NCI-H2227 treated with DMSO at 0.1 percent for 48 hours (cell line): Measurements from ENCODE around the gene PADI3.
"Not testable (repeated sequence)": the region's sequence is repeated elsewhere in the genome, so short reads cannot be mapped to it uniquely, and the experiment has no call there.

Source experiments
- DNase-seq: peaks from one replicate; lab custom pipeline; 2025; lab: John Stamatoyannopoulos, UW

The PADI3 gene

DNA sequence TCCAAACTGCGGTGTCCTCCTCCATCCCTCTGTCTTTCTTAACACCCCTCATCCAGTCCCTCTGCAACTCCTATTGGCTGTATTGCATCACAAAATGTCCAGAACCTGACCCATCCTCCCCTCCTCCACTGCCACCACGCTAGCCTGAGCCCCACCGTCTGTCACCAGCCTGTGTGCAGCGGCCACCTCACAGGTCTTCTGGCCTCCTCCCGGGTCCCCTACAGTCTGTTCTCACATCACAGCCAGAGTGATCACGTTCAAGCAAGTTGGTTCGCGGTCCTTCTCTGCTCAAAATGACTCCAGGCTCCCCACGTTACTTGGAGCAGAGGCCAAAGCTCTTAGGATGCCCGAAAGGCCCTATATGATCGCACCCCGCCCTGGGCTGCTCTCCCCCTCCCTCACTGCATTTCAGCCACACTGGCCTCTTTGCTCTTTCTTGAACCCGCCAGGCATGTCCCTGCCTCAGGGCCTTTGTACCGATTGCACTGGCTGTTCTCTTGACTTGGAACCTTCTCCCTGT is 56.7 kb downstream of the PADI3 start:
- DNase-seq: no peak

GRCh38 chr1:17306407-17306806 is 57.5 kb downstream of the PADI3 start:
- no peak for DNase-seq

DNA sequence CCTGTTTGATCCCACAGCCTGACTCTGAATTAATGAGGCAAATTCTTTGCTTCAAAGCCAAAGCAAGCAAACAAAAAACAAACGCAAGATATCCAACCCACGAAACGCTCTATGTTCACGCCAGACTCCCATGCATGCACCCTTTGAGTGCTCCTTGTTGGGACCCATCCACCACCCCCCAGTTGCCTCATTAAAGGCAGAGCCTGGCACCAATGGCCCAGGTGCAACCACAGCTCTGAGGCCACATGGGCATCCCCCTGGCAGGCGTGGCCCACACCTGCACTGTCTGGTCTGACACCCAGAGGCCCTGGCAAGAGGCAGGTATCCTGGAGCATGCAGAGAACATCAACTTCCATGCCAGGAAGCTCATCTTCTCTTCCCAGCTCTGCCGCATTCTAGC is 58.0 kb downstream of the PADI3 start:
- DNase-seq: no peak

GRCh38 chr1:17307329-17307728 is 58.4 kb downstream of the PADI3 start:
- no peak for DNase-seq

- DNase-seq: no peak
Observed at GRCh38 chr1:17307946-17308345, 59.0 kb downstream of the PADI3 start, which contains the start of gene PADI4. PADI4 (plus strand) TSS chr1:17308197; CDS start chr1:17308223, 26 bp downstream.

DNA sequence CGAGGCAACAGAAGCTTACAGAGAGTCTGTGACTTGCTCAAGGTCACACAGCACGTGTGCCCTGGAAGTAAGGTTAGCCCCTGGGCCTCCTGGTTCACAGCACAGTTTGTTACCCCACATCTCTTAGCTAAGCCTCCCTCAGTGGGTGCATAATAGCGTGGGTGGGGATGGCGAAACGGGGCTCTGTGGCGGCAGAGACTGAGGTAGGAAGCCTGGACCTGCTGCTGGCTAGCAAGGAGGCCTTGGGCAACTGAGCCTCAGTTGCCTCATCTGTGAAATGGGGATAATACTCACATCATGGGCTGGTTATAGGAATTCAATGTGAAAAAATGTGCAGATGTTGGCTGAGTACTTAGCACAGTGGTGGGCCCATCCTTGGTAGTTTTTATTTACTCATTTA is 59.7 kb downstream of the PADI3 start:
- no peak for DNase-seq

DNA sequence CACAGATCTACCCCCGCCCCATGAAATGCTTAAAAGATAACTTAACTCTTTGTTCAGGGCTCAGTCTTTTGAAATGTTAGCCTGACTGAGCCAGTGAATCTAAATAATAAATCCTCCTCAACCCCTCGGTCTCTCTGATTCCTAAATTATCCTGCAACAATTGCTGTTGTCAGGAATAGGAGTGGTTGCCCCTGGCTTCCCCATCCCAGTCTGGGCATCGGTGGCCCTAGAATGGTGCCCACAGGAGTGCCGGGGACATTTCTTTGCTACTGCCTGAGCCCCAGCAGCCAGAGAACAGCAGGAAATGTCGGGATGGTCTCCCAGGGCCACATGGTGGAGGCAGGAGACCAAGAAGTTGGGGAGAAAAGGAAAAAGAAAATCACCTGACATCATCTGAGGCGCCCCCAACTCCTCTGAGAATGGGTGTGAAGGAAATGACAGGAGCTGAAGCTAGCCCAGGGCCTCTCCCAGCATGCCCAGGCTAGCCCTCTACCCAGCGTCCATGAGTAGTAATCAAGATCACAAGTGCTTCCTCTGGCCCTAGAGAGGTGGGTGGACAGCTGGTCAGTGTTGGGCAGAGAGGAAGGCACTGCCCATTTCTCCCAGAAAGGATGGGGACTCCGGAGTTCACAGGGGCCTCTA is 60.6 kb downstream of the PADI3 start:
- no peak for DNase-seq

- DNase-seq: no peak
Observed at GRCh38 chr1:17310068-17310640, 61.3 kb downstream of the PADI3 start.

- DNase-seq: no peak
Observed at GRCh38 chr1:17313530-17314309, 64.8 kb downstream of the PADI3 start.

DNA sequence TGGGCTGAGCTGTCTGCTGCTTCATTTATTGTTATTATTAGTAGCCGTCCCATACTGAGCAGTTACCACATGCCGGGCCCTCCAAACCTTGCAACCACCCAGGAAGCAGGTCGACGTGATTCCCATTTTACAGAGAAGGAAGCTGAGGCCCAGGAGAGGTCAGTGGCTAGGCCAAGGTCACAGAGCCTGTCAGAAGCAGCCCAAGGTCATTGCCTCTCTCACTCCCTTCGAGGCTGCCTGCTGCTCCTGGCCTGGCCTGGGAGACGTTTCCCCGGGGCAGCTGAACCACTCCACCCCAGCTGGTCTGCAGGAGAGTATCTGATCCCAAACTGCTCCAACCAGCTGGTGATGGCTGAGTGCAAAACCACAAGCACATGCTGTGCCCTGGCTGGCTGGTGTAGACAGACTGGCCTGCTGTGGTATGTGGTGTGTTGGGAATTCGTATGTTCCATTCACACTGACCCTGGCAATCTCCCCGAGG is 65.6 kb downstream of the PADI3 start:
- DNase-seq: no peak

- DNase-seq: no peak
Observed at GRCh38 chr1:17315542-17316130, 66.7 kb downstream of the PADI3 start.

GRCh38 chr1:17316704-17317103 is 67.8 kb downstream of the PADI3 start:
- no peak for DNase-seq

- DNase-seq: no peak
Observed at GRCh38 chr1:17318262-17318661, 69.4 kb downstream of the PADI3 start.

DNA sequence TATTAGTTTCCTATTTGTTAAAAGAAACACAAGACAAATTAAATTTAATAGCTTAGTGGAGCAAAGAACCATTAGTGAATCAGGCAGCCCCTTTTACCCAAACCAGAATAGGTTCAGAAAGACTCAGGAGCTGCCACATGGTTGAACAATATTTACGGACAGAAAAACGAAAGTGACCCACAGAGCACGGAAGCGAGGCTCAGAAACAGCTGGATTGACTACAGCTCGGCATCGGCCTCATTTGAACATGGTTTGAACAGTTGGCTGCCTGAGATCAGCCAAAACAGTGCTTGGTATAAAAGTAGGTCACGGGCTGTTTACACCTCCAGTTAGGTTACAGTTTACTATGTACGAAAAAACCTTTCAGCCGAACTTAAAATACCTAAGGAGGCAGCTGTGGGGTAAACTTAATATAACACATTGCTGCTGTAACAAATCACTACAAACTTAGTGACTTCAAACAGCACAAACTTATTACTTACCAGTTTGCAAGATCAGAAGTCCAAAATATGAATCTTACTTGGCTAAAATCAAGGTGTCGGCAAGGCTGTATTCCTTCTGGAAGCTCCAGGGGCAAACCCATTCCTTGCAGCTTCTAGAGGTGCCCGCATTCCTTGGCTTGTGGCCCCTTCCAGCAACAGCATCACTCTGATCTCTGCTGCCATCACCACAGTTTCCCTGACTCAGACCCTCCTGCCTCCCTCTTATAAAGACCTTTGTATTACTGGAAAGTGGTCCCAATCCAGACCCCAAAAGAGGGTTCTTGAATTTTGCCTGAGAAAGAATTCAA is 70.9 kb downstream of the PADI3 start:
- DNase-seq: no peak

- DNase-seq: not testable (repeated sequence)
Observed at GRCh38 chr1:17321857-17322390, 73.0 kb downstream of the PADI3 start.

DNA sequence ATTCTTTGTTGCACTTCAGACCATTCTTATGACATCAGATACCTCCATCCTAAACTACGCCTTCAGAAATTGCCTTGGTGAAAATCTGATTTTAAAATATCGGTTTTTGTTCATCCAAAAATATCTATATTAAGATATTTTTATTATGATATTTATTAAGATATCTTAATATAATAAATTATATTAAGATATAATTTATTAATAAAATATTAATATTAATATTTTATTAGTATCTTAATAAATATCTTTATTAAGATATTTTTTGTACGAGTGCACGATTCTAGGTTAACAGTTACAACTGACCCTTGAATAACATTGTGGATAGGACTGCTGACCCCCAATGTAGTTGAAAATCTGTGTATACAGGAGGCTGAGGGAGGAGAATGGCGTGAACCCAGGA is 80.0 kb downstream of the PADI3 start:
- DNase-seq: no peak

DNA sequence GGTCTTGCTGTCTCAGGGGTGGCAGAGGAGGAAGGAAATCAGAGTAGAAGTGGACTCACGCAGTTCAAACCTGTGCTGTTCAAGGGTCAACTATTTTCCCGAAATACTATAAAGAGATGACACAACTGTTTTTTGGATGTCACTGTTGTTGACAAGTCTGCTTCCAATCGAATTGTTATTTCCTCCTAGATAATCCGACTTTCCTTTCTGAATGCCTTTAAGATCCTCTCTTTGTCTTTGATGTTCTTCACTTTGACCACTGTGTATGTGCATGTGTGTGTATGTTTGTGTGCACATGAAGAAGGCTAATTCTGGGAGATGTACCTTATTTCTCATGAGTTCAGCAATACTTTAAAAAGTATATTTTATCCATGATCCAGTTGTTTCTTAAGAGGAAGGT is 80.7 kb downstream of the PADI3 start:
- DNase-seq: no peak

GRCh38 chr1:17330856-17331255 is 82.0 kb downstream of the PADI3 start:
- no peak for DNase-seq

- DNase-seq: no peak
Observed at GRCh38 chr1:17333081-17333480, 84.2 kb downstream of the PADI3 start.
